H1 (cell line): Measurements from ENCODE around the gene BTBD9. TPM values are rescaled to one million over a fixed set of nuclear protein-coding genes. Genes with fewer than 3 reads are reported as not detected.

Source experiments
- CTCF ChIA-PET: fragments of 300-600 bp; sonication (Branson Sonifier 250); formaldehyde crosslinking; loops from one replicate; lab custom pipeline; 2021; ENCODE audit not compliant: partially characterized antibody; lab: Charles Lee
- POLR2A ChIA-PET: fragments of 300-600 bp; sonication (Branson Sonifier 250); formaldehyde crosslinking; loops from one replicate; lab custom pipeline; 2021; ENCODE audit warnings: inconsistent platforms; ENCODE audit not compliant: partially characterized antibody; lab: Charles Lee
- DNase-seq, 2 experiments: peaks; one replicate each; pipeline versions ENCODE4 v3.0.0 to v3.0.0-alpha.2; 2010 to 2022; ENCODE audit warnings: low spot score in 2 of 2, low read depth in 1 of 2, mixed read lengths in 1 of 2
- FAIRE-seq: peaks from 2 replicates; lab custom pipeline; 2011; peaks lifted over from hg19 to GRCh38; lab: Jason Lieb, UNC
- H2AFZ ChIP-seq: 2 replicates; pipeline ENCODE4 v1.8.1; 2012; ENCODE audit warnings: low read length, inconsistent platforms
- H2AK5ac ChIP-seq: 2 replicates; pipeline ENCODE4 v1.6.1; 2013; ENCODE audit warnings: low read depth, low read length
- H2BK120ac ChIP-seq: replicated peaks from 2 replicates; pipeline ENCODE3; 2013; ENCODE audit warnings: low read depth, low read length, inconsistent platforms
- H2BK12ac ChIP-seq: 2 replicates; pipeline ENCODE4 v1.6.1; 2013; ENCODE audit warnings: low read depth, low read length
- H2BK15ac ChIP-seq: 2 replicates; pipeline ENCODE4 v1.6.1; 2013; ENCODE audit warnings: low read length
- H2BK20ac ChIP-seq: 2 replicates; pipeline ENCODE4 v1.6.1; 2013; ENCODE audit warnings: low read length
- H2BK5ac ChIP-seq: 2 replicates; pipeline ENCODE4 v1.6.1; 2013; ENCODE audit warnings: low read depth, low read length
- H3K14ac ChIP-seq: 2 replicates; pipeline ENCODE4 v1.6.1; 2013; ENCODE audit warnings: inconsistent platforms; ENCODE audit not compliant: insufficient read length
- H3K18ac ChIP-seq: 2 replicates; pipeline ENCODE4 v1.6.1; 2013; ENCODE audit warnings: low read length; ENCODE audit errors: extremely low read depth
- H3K23ac ChIP-seq: 2 replicates; pipeline ENCODE4 v1.6.1; 2013; ENCODE audit warnings: inconsistent platforms; ENCODE audit not compliant: insufficient read length
- H3K23me2 ChIP-seq: 2 replicates; pipeline ENCODE4 v1.6.1; 2013; ENCODE audit warnings: low read depth, low read length
- H3K27ac ChIP-seq: 2 replicates; pipeline ENCODE4 v1.6.1; 2011; ENCODE audit warnings: low read depth, low read length, inconsistent platforms
- H3K27me3 ChIP-seq, 4 experiments: replicated peaks in 1 of 4; 1 replicate in 1 of 4; 2 replicates in 3 of 4; pipeline versions ENCODE4 v1.6.1 to v1.8.1; 2011 to 2013; ENCODE audit warnings: low read length in 3 of 4, mild to moderate bottlenecking in 3 of 4, inconsistent platforms in 2 of 4, mixed read lengths in 2 of 4, moderate library complexity in 1 of 4; ENCODE audit not compliant: control insufficient read depth in 3 of 4, insufficient read depth in 3 of 4; ENCODE audit errors: extremely low read depth in 1 of 4
- H3K36me3 ChIP-seq, 4 experiments: 2 replicates each; pipeline versions ENCODE4 v1.6.1 to v1.8.1; 2011 to 2013; ENCODE audit warnings: mild to moderate bottlenecking in 4 of 4, low read length in 3 of 4, moderate library complexity in 2 of 4, control low read depth in 1 of 4, inconsistent platforms in 1 of 4; ENCODE audit not compliant: insufficient read depth in 4 of 4, control insufficient read depth in 2 of 4
- H3K4ac ChIP-seq: replicated peaks from 2 replicates; pipeline ENCODE3; 2013; ENCODE audit warnings: low read length, low read depth, mixed read lengths, inconsistent platforms; ENCODE audit not compliant: insufficient read length
- H3K4me1 ChIP-seq, 4 experiments: replicated peaks in 1 of 4; 1 replicate in 1 of 4; 2 replicates in 3 of 4; pipeline versions ENCODE4 v1.6.1 to v1.8.1; 2011 to 2013; ENCODE audit warnings: low read length in 3 of 4, inconsistent platforms in 2 of 4, mixed read lengths in 1 of 4; ENCODE audit not compliant: insufficient read depth in 4 of 4, control insufficient read depth in 3 of 4
- H3K4me2 ChIP-seq, 2 experiments: 2 replicates each; pipeline versions ENCODE4 v1.6.1 to v1.8.1; 2011 to 2013; ENCODE audit warnings: low read depth in 2 of 2, low read length in 2 of 2, control low read depth in 1 of 2, inconsistent platforms in 1 of 2, mild to moderate bottlenecking in 1 of 2; ENCODE audit not compliant: insufficient read depth in 1 of 2
- H3K4me3 ChIP-seq, 4 experiments: fragments of 200-600, 300-600 bp in 1 of 4; sonication (generic), shearing (Covaris generic), sonication (Bioruptor Twin) in 1 of 4; 2 replicates each; pipeline versions ENCODE4 v1.5.1 to v1.8.1; 2011 to 2016; ENCODE audit warnings: low read length in 4 of 4, low read depth in 3 of 4, control low read depth in 2 of 4, inconsistent platforms in 2 of 4, mild to moderate bottlenecking in 2 of 4, mixed read lengths in 1 of 4, moderate library complexity in 1 of 4; ENCODE audit not compliant: insufficient read depth in 2 of 4; ENCODE audit errors: extremely low read depth in 1 of 4
- H3K56ac ChIP-seq: replicated peaks from 2 replicates; pipeline ENCODE3; 2013; ENCODE audit warnings: low read depth, mild to moderate bottlenecking, mixed read lengths, low read length, inconsistent platforms; ENCODE audit not compliant: insufficient read length
- H3K79me1 ChIP-seq: 2 replicates; pipeline ENCODE4 v1.6.1; 2013; ENCODE audit warnings: low read depth, low read length, control low read depth
- H3K79me2 ChIP-seq, 2 experiments: 2 replicates each; pipeline versions ENCODE4 v1.6.1 to v1.8.1; 2012 to 2013; ENCODE audit warnings: low read length in 2 of 2, mild to moderate bottlenecking in 2 of 2, inconsistent platforms in 1 of 2; ENCODE audit not compliant: insufficient read depth in 2 of 2, control insufficient read depth in 1 of 2
- H3K9ac ChIP-seq, 4 experiments: replicated peaks in 1 of 4; 1 replicate in 1 of 4; 2 replicates in 3 of 4; pipeline versions ENCODE4 v1.6.1 to v1.8.1; 2011 to 2013; ENCODE audit warnings: low read depth in 3 of 4, low read length in 3 of 4, control low read depth in 2 of 4, mild to moderate bottlenecking in 2 of 4, moderate library complexity in 2 of 4, inconsistent platforms in 1 of 4; ENCODE audit errors: extremely low read depth in 1 of 4
- H3K9me3 ChIP-seq, 2 experiments: 2 replicates each; pipeline versions ENCODE4 v1.6.1 to v1.8.1; 2012 to 2013; ENCODE audit warnings: mild to moderate bottlenecking in 2 of 2, moderate library complexity in 2 of 2, control low read depth in 1 of 2, inconsistent platforms in 1 of 2, low read depth in 1 of 2, low read length in 1 of 2, mixed read lengths in 1 of 2; ENCODE audit not compliant: insufficient read depth in 2 of 2
- H4K20me1 ChIP-seq, 2 experiments: replicated peaks in 1 of 2; 2 replicates each; pipeline versions ENCODE3 to v1.8.1; 2011 to 2013; ENCODE audit warnings: inconsistent platforms in 2 of 2, low read length in 2 of 2, mild to moderate bottlenecking in 1 of 2; ENCODE audit not compliant: insufficient read depth in 2 of 2, control insufficient read depth in 1 of 2
- H4K5ac ChIP-seq: 2 replicates; pipeline ENCODE4 v1.6.1; 2013; ENCODE audit warnings: low read length, low read depth, mixed read lengths, inconsistent platforms; ENCODE audit not compliant: insufficient read length
- H4K8ac ChIP-seq: 2 replicates; pipeline ENCODE4 v1.8.0; 2013; ENCODE audit warnings: mild to moderate bottlenecking, moderate library complexity, low read length, inconsistent platforms; ENCODE audit not compliant: insufficient read depth; ENCODE audit errors: extremely low read depth
- H4K91ac ChIP-seq: replicated peaks from 2 replicates; pipeline ENCODE3; 2013; ENCODE audit warnings: low read length, mixed read lengths, inconsistent platforms; ENCODE audit not compliant: insufficient read length
- BRCA1 ChIP-seq: IDR thresholded peaks from 2 replicates; pipeline ENCODE4 v1.6.1; 2012; ENCODE audit warnings: low read depth, low read length, improper control_type of control experiment
- CBX8 ChIP-seq: fragments of 300-800, 300-1000 bp; sonication (generic); IDR thresholded peaks from 2 replicates; pipeline ENCODE4 v1.7.1; 2016; ENCODE audit warnings: low read depth, low read length, borderline replicate concordance
- KDM4A ChIP-seq: IDR thresholded peaks from one replicate; pipeline ENCODE4 v1.7.1; 2012; ENCODE audit warnings: low read depth, mild to moderate bottlenecking, moderate library complexity, low read length, inconsistent platforms; ENCODE audit not compliant: severe bottlenecking
- SIN3A ChIP-seq, 2 experiments: IDR thresholded peaks in 1 of 2; conservative IDR thresholded peaks in 1 of 2; 2 replicates each; pipeline ENCODE4 v1.6.1; 2011 to 2012; ENCODE audit warnings: low read length in 2 of 2, improper control_type of control experiment in 1 of 2, low read depth in 1 of 2, mild to moderate bottlenecking in 1 of 2
- SP1 ChIP-seq: IDR thresholded peaks from 2 replicates; pipeline ENCODE4 v1.6.1; 2011; ENCODE audit warnings: low read depth, low read length
- SRF ChIP-seq: IDR thresholded peaks from 2 replicates; pipeline ENCODE4 v1.6.1; 2011; ENCODE audit warnings: mild to moderate bottlenecking, low read depth, low read length, moderate library complexity
- TCF12 ChIP-seq: IDR thresholded peaks from 2 replicates; pipeline ENCODE4 v1.6.1; 2011; ENCODE audit warnings: low read depth, mild to moderate bottlenecking, low read length
- YY1 ChIP-seq: IDR thresholded peaks from 2 replicates; pipeline ENCODE4 v1.6.1; 2011; ENCODE audit warnings: low read depth, mild to moderate bottlenecking, low read length
- ZNF274 ChIP-seq: IDR thresholded peaks from 2 replicates; pipeline ENCODE4 v1.7.0; 2012; ENCODE audit warnings: low read length, borderline replicate concordance; ENCODE audit errors: extremely low read depth
- WGBS, 2 experiments: shearing (Covaris generic) in 1 of 2; methylation state at CpG; one replicate each; pipeline versions ENCODE4 v1.1.6 to v1.1.7; 2013 to 2015; ENCODE audit warnings: low lambda C conversion rate in 2 of 2, mixed read lengths in 2 of 2, inconsistent platforms in 1 of 2, low coverage in 1 of 2, missing lambda C conversion rate in 1 of 2; ENCODE audit not compliant: insufficient replicate concordance in 2 of 2, insufficient coverage in 1 of 2, insufficient read length in 1 of 2; ENCODE audit errors: extremely low coverage in 1 of 2, missing lambda C conversion rate in 1 of 2; 5-methylcytosine and 5-hydroxymethylcytosine counted together
- polyA plus RNA-seq, 7 experiments: library from polyadenylated mRNA; depleted of rRNA in 3 of 7; stranded (reverse) in 5 of 7; unstranded in 2 of 7; fragments of >200 nt in 5 of 7; fragments of 200-250 nt in 2 of 7; gene quantifications; 1 replicate in 5 of 7; 2 replicates in 1 of 7; 4 replicates in 1 of 7; pipeline versions ENCODE4 v1.2.1 to v1.2.3, GENCODE V29; 2011 to 2013; ENCODE audit warnings: missing spikeins in 2 of 7, mixed read lengths in 2 of 7
- total RNA-seq: library from RNA; stranded (reverse); fragmentation: NEBNext Ultra II Directional; extraction: Animal tissue kit (Norgen Biotek cat#: 25700); gene quantifications from 2 replicates; pipeline ENCODE4 v1.2.1, GENCODE V29; 2021

The BTBD9 gene
- total and polyA plus RNA-seq, 2 of the 8 experiments (the other 6 are each of a cell fraction or from before 2014, with no cell fraction given), result 0.92 to 4.1 TPM

DNA sequence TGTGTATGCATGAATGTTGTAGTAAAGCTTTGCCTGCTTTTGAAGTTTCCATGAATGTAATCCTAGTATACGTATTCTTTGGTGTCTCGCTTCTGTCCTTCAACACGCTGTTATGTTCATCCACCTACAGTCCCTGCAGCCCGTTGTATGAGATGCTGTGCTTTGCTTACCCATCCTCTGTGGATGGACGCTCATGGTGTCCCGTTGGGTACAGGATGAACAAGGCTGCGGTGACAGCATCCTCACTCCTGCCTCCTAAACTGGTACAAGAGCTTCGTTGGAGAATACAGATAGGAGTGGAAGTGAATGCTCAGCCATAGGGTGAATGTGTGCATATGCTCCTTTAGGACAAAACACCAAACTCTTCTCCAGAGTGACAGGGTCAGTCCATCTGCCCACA is 454.0 kb downstream of the BTBD9 start:
- Histone ChIP-seq H3K27me3 (no peaks in the 10 kb centered on the region), H3K9me3 (no peaks in the 10 kb centered on the region), H2BK20ac (no peak overlapping the region), H2BK5ac (no peak overlapping the region), H3K4me2 (no peak overlapping the region), H2BK120ac (no peak overlapping the region), H3K23ac (no peak overlapping the region), H3K27ac (no peak overlapping the region), H3K4ac (no peak overlapping the region), H2BK15ac (no peak overlapping the region), H3K4me1 (peaks cover 1 to 10% (median 3%) of the 10 kb centered on the region in 4 experiments; a peak in 4 of 7 replicates), H3K9ac (no peak overlapping the region), H3K18ac (no peak overlapping the region), H3K79me1 (no peaks in the 10 kb centered on the region), H4K8ac (no peak overlapping the region), H4K5ac (no peak overlapping the region), H4K20me1 (no peaks in the 10 kb centered on the region), H2BK12ac (no peak overlapping the region), H4K91ac (no peak overlapping the region), H3K14ac (no peak overlapping the region), H3K23me2 (no peaks in the 10 kb centered on the region), H3K79me2 (no peaks in the 10 kb centered on the region), H2AFZ (no peak overlapping the region), H2AK5ac (no peak overlapping the region), H3K36me3 (no peaks in the 10 kb centered on the region), H3K4me3 (no peak overlapping the region), H3K56ac (no peak overlapping the region)
- ChIA-PET POLR2A (no interaction called here), CTCF (interaction anchor here (1.5 to 2.7 kb wide), 2 partner anchors 44 to 163 kb away, joined by 3 to 12 read pairs; no protein-coding TSS in a partner anchor)
- no peak for TF ChIP-seq TCF12
- no peak for TF ChIP-seq SIN3A (conservative IDR thresholded peaks at IDR 0.05 in 1 of 2, IDR thresholded peaks at IDR 0.05 in 1 of 2; ENCODE audit: low read depth in 1 of 2, low read length in 2 of 2)
- no peak for TF ChIP-seq SRF
- no peak for TF ChIP-seq ZNF274
- TF ChIP-seq SP1, result no peak
- no peak for TF ChIP-seq KDM4A
- TF ChIP-seq CBX8, result no peak
- no peak for TF ChIP-seq BRCA1
- TF ChIP-seq YY1, result no peak
- DNase-seq, result no peak
- WGBS, 2 experiments, result 90% methylated on average over 8 of the region's 8 CpGs; no CpG with 5 or more reads in 1 of the 2 experiments
- FAIRE-seq, result no peak
